Mesothelial cell of epicardium (in vitro differentiated cells): ENCODE results near the gene CDC42BPG. TPM values are rescaled to one million over a fixed set of nuclear protein-coding genes. Genes with fewer than 3 reads are reported as not detected.

Experiments used
- DNase-seq, 2 experiments: peaks; one replicate each; pipeline ENCODE4 v3.0.0; 2021; ENCODE audit warnings: low spot score in 2 of 2; ENCODE audit not compliant: unreplicated experiment in 2 of 2
- H3K27ac Mint-ChIP-seq: 2 replicates; pipeline ENCODE4 v1.8.0; 2021; ENCODE audit warnings: mixed read lengths
- H3K27me3 Mint-ChIP-seq: 2 replicates; pipeline ENCODE4 v1.8.0; 2021; ENCODE audit warnings: low read depth, mixed read lengths
- H3K36me3 Mint-ChIP-seq: 2 replicates; pipeline ENCODE4 v1.8.0; 2021; ENCODE audit warnings: mixed read lengths
- H3K4me1 Mint-ChIP-seq: 2 replicates; pipeline ENCODE4 v1.8.0; 2021; ENCODE audit warnings: mixed read lengths
- H3K4me3 Mint-ChIP-seq: 2 replicates; pipeline ENCODE4 v1.8.0; 2021; ENCODE audit warnings: mild to moderate bottlenecking, moderate library complexity, mixed read lengths
- H3K9me3 Mint-ChIP-seq: 2 replicates; pipeline ENCODE4 v1.8.0; 2021; ENCODE audit warnings: mixed read lengths
- CTCF ChIP-seq: fragments of 200-600 bp; sonication (generic); IDR thresholded peaks from one replicate; pipeline ENCODE4 v1.5.0; 2021; ENCODE audit warnings: antibody characterized with exemption; ENCODE audit not compliant: unreplicated experiment
- total RNA-seq: library from RNA; stranded (reverse); gene quantifications from 3 replicates; pipeline ENCODE4 v1.2.1, GENCODE V29; 2021

The CDC42BPG gene
- total RNA-seq, 1 donor from 2014 or later, result 30.1 TPM

- no peak for DNase-seq
- Mint-ChIP-seq H3K27ac (peak overlapping the region; percentile 50), H3K36me3 (no peaks in the 10 kb centered on the region)
These were observed 37.8 kb upstream of the CDC42BPG start for GRCh38 chr11:64882243-64882642.

DNA sequence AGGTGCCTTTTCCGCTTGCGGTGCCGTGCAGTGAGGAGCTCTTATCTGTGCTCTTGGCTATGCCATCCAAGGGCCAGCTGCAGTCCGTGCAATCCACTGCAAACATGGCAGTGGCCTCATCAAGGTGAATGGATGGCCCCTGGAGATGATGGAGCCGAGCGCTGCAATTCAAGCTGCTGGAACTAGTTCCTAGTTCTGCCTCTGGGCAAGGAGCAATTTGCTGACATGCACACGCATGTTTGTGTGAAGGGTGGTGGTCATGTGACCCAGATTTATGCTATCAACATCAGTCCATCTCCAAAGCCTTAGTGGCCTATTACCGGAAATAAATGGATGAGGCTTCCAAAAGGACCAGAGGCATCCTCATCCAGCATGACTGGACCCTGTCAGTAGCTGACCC lies 37.0 kb upstream of the CDC42BPG start:
- H3K4me3 Mint-ChIP-seq, result peak overlapping the region; percentile 48
- H3K27me3 Mint-ChIP-seq, result no peaks in the 10 kb centered on the region
- DNase-seq, result peak in 1 of 2 experiments; percentile 59
- no peaks in the 10 kb centered on the region for H3K9me3 Mint-ChIP-seq
- H3K4me1 Mint-ChIP-seq, result peaks cover 47% of the 10 kb centered on the region
- H3K36me3 Mint-ChIP-seq, result no peaks in the 10 kb centered on the region
- TF ChIP-seq CTCF, result no peak
- H3K27ac Mint-ChIP-seq, result peak overlapping the region; percentile 98

More at GRCh38 chr11:64882243-64882642, 37.8 kb upstream of the CDC42BPG start:
- no peaks in the 10 kb centered on the region for H3K27me3 Mint-ChIP-seq
- TF ChIP-seq CTCF, result no peak
- H3K4me1 Mint-ChIP-seq, result peaks cover 39% of the 10 kb centered on the region
- no peak overlapping the region for H3K4me3 Mint-ChIP-seq
- H3K9me3 Mint-ChIP-seq, result no peaks in the 10 kb centered on the region

GRCh38 chr11:64880240-64881001 lies 36.0 kb upstream of the CDC42BPG start:
- H3K4me1 Mint-ChIP-seq, result peaks cover 52% of the 10 kb centered on the region
- H3K27ac Mint-ChIP-seq, result peak overlapping the region; percentile 98
- H3K36me3 Mint-ChIP-seq, result no peaks in the 10 kb centered on the region
- no peak for DNase-seq
- TF ChIP-seq CTCF, result no peak
- peak overlapping the region; percentile 96 for H3K4me3 Mint-ChIP-seq
- H3K9me3 Mint-ChIP-seq, result no peaks in the 10 kb centered on the region
- no peaks in the 10 kb centered on the region for H3K27me3 Mint-ChIP-seq

DNA sequence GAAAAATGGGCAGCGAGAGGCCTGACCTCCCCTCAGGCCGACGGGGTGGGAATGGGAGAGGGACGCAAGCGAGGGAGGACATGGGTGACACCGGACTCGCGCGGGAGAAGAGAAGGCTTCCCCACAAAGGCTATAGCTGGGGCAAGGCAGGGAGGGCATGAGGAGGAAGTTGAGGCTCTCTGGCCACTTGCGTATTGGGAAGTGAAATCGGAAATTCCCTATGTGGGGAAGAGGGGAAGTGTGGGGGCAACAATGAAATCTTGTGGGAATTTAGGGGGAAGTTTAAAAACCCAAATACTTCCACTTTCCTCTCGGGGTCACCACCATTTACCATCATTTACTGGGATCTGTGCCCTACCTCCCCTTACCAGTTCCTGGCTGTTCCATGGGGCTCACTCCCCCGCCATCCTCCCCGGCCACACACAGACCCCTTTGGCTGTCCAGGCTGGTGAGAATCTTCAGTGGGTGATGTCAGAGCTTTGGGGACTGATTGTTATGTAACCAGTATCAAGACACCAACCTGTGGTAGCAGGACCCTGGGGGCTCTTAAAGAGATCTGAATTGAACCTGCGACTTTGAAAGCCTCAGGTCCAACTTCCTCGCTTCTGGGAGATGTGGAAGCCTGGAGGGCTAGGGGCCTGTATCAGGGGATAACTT lies 34.9 kb upstream of the CDC42BPG start:
- Mint-ChIP-seq H3K4me1 (peaks cover 60% of the 10 kb centered on the region), H3K27ac (peak overlapping the region; percentile 98), H3K36me3 (no peaks in the 10 kb centered on the region), H3K9me3 (no peaks in the 10 kb centered on the region), H3K4me3 (peak overlapping the region; percentile 96), H3K27me3 (no peaks in the 10 kb centered on the region)
- no peak for DNase-seq
- no peak for TF ChIP-seq CTCF

DNA sequence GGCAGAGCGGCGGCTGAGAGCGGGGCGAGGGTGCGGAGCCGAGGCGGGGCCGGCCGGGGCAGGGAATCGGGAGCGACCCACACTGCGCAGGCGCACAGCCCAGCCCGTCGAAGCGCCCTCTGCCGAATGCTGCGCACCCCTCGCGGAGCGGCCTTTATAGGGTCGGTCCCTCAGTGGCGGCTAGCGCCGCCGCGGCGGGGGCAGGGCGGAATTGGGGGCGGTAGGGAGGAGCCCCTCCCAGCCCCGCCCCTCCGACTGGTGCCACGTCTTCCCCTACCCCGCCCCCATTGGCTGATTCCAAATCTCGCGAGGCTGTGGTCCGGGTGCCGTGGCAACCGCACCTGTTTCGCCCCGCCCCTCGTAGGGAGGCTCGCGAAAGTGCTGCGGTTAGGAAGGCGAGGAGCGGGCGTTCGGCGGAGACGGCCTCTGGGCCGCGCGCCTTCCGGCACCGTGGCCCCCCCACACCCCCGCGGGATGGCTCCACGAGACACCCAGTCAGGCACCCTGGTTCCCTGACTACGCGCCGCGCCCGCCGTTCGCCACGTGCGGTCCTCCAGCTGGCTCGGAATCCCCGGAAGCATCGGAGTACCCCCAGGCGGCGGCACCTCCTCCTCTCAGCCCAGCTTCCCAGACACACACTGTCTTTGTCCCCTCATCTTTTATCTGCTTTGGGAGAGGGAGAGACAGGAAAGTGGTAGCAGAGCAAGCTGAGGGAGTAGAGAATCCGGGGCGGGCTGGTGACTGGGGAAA lies 34.2 kb upstream of the CDC42BPG start, which contains the start of gene EHD1:
Gene EHD1, minus strand, starts transcription at position 128 of the 750 bp plus-strand sequence. CDS start 157 bp downstream, outside the sequence.
- peak within 1 kb of the TSS; percentile 96 for H3K4me3 Mint-ChIP-seq
- H3K9me3 Mint-ChIP-seq, result no peaks in the 10 kb centered on the region
- no peaks in the 10 kb centered on the region for H3K36me3 Mint-ChIP-seq
- peak; percentile 34 for TF ChIP-seq CTCF
- H3K4me1 Mint-ChIP-seq, result peaks cover 61% of the 10 kb centered on the region
- peak within 1 kb of the TSS; percentile 99 for H3K27ac Mint-ChIP-seq
- H3K27me3 Mint-ChIP-seq, result no peaks in the 10 kb centered on the region
- peak; percentile 98 to 100 for DNase-seq
